Sciatic nerve (tissue), 2 donors: ENCODE results near the gene IPPK. TPM values are rescaled to one million over a fixed set of nuclear protein-coding genes. Genes with fewer than 3 reads are reported as not detected.
"Not testable (repeated sequence)": the region's sequence is repeated elsewhere in the genome, so short reads cannot be mapped to it uniquely, and the experiment has no call there.

Experiments used
- ATAC-seq: fragments of 200-7000 bp; cut with Tn5 transposase; one replicate; pipeline ENCODE4 v1.9.1; 2020; ENCODE audit warnings: mild to moderate bottlenecking, moderate library complexity
- DNase-seq: peaks from one replicate; pipeline ENCODE4 v3.0.0-alpha.2; 2020; ENCODE audit warnings: low spot score
- intact Hi-C: fragments of 100-400 bp; cut with DNase I; formaldehyde crosslinking; loops from one replicate; pipeline ENCODE4 v1.14.2; 2022
- total RNA-seq: library from RNA; stranded (reverse); fragmentation: NEBNext Ultra II Directional; extraction: Animal tissue kit (Norgen Biotek cat#: 25700); gene quantifications from one replicate; pipeline ENCODE4 v1.2.1, GENCODE V29; 2021
- donor health status: DM: no; HTN: no; CAD: no.
- donor health status: DM: no; HTN: no; CAD: no.

IPPK gene
- total RNA-seq, 1 donor from 2014 or later, result 10.7 TPM

DNA sequence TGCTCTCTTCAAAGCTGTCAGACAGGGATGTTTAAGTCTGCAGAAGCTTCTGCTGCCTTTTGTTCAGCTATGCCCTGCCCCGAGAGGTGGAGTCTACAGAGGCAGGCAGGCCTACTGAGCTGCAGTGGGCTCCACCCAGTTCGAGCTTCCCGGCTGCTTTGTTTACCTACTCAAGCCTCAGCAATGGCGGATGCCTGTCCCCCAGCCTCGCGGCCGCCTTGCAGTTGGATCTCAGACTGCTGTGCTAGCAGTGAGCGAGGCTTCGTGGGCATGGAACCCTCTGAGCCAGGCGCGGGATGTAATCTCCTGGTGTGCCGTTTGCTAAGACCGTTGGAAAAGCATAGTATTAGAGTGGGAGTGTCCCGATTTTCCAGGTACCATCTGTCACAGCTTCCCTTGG, 96.3 kb downstream of the IPPK start:
- ATAC-seq, intact Hi-C loops, DNase-seq: not testable (repeated sequence)

DNA sequence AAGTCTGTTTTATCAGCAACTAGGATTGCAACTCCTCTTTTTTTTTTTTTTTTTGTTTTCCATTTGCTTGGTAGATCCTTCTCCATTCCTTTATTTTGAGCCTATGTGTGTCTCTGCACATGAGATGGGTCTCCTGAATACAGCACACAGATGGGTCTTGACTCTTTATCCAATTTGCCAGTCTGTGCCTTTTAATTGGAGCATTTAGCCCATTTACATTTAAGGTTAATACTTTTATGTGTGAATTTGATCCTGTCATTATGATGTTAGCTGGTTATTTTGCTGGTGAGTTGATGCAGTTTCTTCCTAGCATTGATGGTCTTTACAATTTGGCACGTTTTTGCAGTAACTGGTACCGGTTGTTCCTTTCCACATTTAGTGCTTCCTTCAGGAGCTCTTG, 98.1 kb downstream of the IPPK start:
- intact Hi-C loops, DNase-seq, ATAC-seq: not testable (repeated sequence)

DNA sequence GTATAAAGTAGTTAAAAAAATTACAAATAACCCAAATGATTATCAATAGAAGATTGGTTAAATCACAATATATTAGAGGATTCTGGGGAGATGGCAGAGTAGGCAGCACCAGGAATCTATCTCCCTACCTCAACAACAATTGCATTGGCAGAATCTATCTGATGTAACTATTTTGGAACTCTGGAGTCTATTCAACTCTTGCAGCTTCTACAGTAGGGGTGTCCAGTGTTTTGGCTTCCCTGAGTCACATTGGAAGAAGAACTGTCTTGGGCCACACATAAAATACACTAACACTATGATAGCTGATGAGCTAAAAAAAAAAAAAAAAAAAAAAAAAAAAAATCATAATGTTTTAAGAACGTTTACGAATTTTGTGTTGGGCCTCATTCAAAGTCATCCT, 104.9 kb downstream of the IPPK start:
- ATAC-seq (peak; percentile 75), DNase-seq (no peak)
- intact Hi-C loops, result no loop called here

DNA sequence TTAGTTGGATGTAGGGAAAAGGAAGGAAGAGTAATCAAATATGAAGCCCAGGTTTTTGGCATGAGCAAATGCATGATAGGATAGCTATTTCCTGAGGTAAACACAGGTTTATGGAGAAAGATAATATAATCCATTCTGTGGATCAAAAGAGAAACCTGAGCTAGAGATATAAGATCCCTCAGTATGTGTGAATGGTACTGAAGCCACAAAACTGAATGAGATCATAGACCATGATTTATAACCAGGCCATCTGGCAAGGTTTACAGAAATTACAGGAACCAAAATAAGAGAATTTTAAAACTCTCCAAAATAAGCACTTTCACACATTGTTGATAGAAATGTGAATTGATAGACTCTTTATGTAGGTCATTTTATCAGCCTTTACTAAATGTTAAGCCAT, 105.4 kb downstream of the IPPK start:
- ATAC-seq (peak; percentile 55), DNase-seq (no peak)
- intact Hi-C loops, result no loop called here

Other genes with a start within 250 kb of the IPPK start
- gene OMD, start 245.7 kb downstream of the IPPK start, total RNA-seq, result 35.7 TPM
- 14.4 TPM for gene ASPN, start 187.6 kb downstream of the IPPK start, total RNA-seq
- gene ECM2, start 134.1 kb downstream of the IPPK start, total RNA-seq, result 62.0 TPM
- gene BICD2, start 94.7 kb upstream of the IPPK start, total RNA-seq, result 31.0 TPM
- 20.1 TPM for gene ZNF484, start 207.9 kb upstream of the IPPK start, total RNA-seq